Upper lobe of left lung (tissue), 4 donors: Measurements from ENCODE around the gene EFNA5.
A peak's percentile ranks its signal among the peaks of the same experiment; 100 is the strongest.

Experiments
- EP300 ChIP-seq, 4 donors: sonication (generic); formaldehyde crosslinking; IDR thresholded peaks; one replicate each; pipeline ENCODE4 v1.5.1; 2017; ENCODE audit warnings: antibody characterized with exemption in 4 of 4, control low read depth in 2 of 4
- POLR2A ChIP-seq, 4 donors: fragments of 450-650 bp; IDR thresholded peaks; one replicate each; pipeline ENCODE4 v1.5.1; 2016 to 2017; ENCODE audit warnings: antibody characterized with exemption in 4 of 4, mild to moderate bottlenecking in 2 of 4
- POLR2AphosphoS5 ChIP-seq, 2 donors: sonication (generic); formaldehyde crosslinking; IDR thresholded peaks; one replicate each; pipeline ENCODE4 v1.5.1; 2017; ENCODE audit warnings: antibody characterized with exemption in 2 of 2
- TF ChIP-seq, protein P1 (sequence below), 6 experiments: fragments of 450-650 bp in 4 of 6; fragments of 200-600 bp in 2 of 6; sonication (generic) in 2 of 6; IDR thresholded peaks; one replicate each; pipeline ENCODE4 v1.5.1; 2016 to 2019; ENCODE audit warnings: antibody characterized with exemption in 6 of 6

DNA sequence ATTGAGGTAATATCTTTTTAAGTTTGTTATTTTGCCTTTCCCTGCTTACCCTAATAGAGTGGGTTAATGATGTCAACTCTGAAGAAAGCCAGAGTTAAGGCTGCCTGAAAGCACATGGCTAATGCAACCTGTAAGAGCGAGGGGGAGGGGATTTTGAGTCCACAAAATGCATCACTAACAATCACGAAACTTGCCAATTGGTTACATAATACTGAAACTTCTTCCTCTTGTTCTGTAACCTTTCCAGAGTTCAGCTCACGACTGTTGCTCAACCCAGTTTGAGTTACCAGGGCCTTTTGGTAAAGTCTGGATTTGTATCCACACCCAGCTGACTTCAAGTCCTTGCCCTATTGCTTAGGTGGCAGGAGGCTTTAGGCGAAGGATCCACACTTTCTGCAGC, 308.8 kb downstream of the EFNA5 start:
- TF ChIP-seq, protein P1, sequence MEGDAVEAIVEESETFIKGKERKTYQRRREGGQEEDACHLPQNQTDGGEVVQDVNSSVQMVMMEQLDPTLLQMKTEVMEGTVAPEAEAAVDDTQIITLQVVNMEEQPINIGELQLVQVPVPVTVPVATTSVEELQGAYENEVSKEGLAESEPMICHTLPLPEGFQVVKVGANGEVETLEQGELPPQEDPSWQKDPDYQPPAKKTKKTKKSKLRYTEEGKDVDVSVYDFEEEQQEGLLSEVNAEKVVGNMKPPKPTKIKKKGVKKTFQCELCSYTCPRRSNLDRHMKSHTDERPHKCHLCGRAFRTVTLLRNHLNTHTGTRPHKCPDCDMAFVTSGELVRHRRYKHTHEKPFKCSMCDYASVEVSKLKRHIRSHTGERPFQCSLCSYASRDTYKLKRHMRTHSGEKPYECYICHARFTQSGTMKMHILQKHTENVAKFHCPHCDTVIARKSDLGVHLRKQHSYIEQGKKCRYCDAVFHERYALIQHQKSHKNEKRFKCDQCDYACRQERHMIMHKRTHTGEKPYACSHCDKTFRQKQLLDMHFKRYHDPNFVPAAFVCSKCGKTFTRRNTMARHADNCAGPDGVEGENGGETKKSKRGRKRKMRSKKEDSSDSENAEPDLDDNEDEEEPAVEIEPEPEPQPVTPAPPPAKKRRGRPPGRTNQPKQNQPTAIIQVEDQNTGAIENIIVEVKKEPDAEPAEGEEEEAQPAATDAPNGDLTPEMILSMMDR (IDR thresholded peaks at IDR 0.05), result no peak
- TF ChIP-seq POLR2A (IDR thresholded peaks at IDR 0.05) (no peak), EP300 (IDR thresholded peaks at IDR 0.05) (peak in 1 of 4 donors; percentile 56), POLR2AphosphoS5 (IDR thresholded peaks at IDR 0.05) (peak in 1 of 2 donors; percentile 75)
